DOHH2 (cell line): ENCODE data around the gene ITGA1.
"Not testable (repeated sequence)": the region's sequence is repeated elsewhere in the genome, so short reads cannot be mapped to it uniquely, and the experiment has no call there.

Experiments
- H3F3A ChIP-seq: fragments of 200-600 bp; sonication (generic), shearing (Covaris generic); 2 replicates; pipeline ENCODE4 v1.6.0; 2016; ENCODE audit warnings: antibody characterized with exemption, mild to moderate bottlenecking; ENCODE audit not compliant: control insufficient read depth, insufficient read depth
- H3K27ac ChIP-seq: fragments of 200-600 bp; sonication (generic); 2 replicates; pipeline ENCODE4 v1.5.1; 2014; ENCODE audit warnings: low read depth, mild to moderate bottlenecking, low read length, moderate library complexity
- H3K27me3 ChIP-seq: fragments of 200-600 bp; sonication (generic); 2 replicates; pipeline ENCODE4 v1.6.1; 2014; ENCODE audit warnings: mild to moderate bottlenecking, low read length, mixed read lengths; ENCODE audit not compliant: control insufficient read depth
- H3K36me3 ChIP-seq: fragments of 200-600 bp; sonication (generic); 2 replicates; pipeline ENCODE4 v1.6.1; 2014; ENCODE audit warnings: mild to moderate bottlenecking, low read length, moderate library complexity, mixed read lengths; ENCODE audit not compliant: control insufficient read depth
- H3K4me1 ChIP-seq: fragments of 200-600 bp; sonication (generic); 2 replicates; pipeline ENCODE4 v1.6.1; 2014; ENCODE audit warnings: mild to moderate bottlenecking, low read length, mixed read lengths; ENCODE audit not compliant: control insufficient read depth
- H3K4me2 ChIP-seq: fragments of 200-600 bp; sonication (generic); 2 replicates; pipeline ENCODE4 v1.6.0; 2014; ENCODE audit warnings: mild to moderate bottlenecking, low read length, moderate library complexity
- H3K4me3 ChIP-seq: fragments of 200-600 bp; sonication (generic); 2 replicates; pipeline ENCODE4 v1.5.1; 2014; ENCODE audit warnings: mild to moderate bottlenecking, low read length, mixed read lengths
- H3K79me2 ChIP-seq: fragments of 200-600 bp; sonication (generic); 2 replicates; pipeline ENCODE4 v1.6.1; 2014; ENCODE audit warnings: mild to moderate bottlenecking, low read length, mixed read lengths; ENCODE audit not compliant: control insufficient read depth
- H3K9me2 ChIP-seq: fragments of 200-600 bp; sonication (generic); replicated peaks from 2 replicates; pipeline ENCODE4 v1.6.1; 2014; ENCODE audit warnings: mild to moderate bottlenecking, low read length, mixed read lengths; ENCODE audit not compliant: control insufficient read depth
- H3K9me3 ChIP-seq: fragments of 200-600 bp; sonication (generic); 2 replicates; pipeline ENCODE4 v1.6.1; 2014; ENCODE audit warnings: antibody characterized with exemption, low read length, mixed read lengths; ENCODE audit not compliant: control insufficient read depth, insufficient read depth
- H4K20me1 ChIP-seq: fragments of 200-600 bp; sonication (generic); 2 replicates; pipeline ENCODE4 v1.6.0; 2014; ENCODE audit warnings: low read depth, mild to moderate bottlenecking, antibody characterized with exemption, low read length, moderate library complexity; ENCODE audit not compliant: control insufficient read depth, insufficient read depth
- CTCF ChIP-seq: fragments of 200-600 bp; sonication (generic); IDR thresholded peaks from one replicate; pipeline ENCODE4 v1.5.1; 2014; ENCODE audit warnings: antibody characterized with exemption, mild to moderate bottlenecking, low read depth, low read length; ENCODE audit not compliant: poor library complexity, severe bottlenecking
- EZH2phosphoT487 ChIP-seq: fragments of 200-600 bp; sonication (generic); IDR thresholded peaks from 2 replicates; pipeline ENCODE4 v1.6.1; 2017; ENCODE audit warnings: borderline replicate concordance, mild to moderate bottlenecking, antibody characterized with exemption, low read length, moderate library complexity, mixed read lengths

Gene ITGA1

GRCh38 chr5:52956915-52957747 lies 169.4 kb downstream of the ITGA1 start:
- Histone ChIP-seq H3K9me2 (no peaks in the 10 kb centered on the region), H3K36me3 (no peaks in the 10 kb centered on the region), H3K4me2 (no peak overlapping the region), H3K9me3 (no peaks in the 10 kb centered on the region), H3K27ac (no peak overlapping the region), H4K20me1 (no peaks in the 10 kb centered on the region), H3K4me3 (no peak overlapping the region), H3K79me2 (no peaks in the 10 kb centered on the region), H3F3A (no peaks in the 10 kb centered on the region), H3K4me1 (no peaks in the 10 kb centered on the region), H3K27me3 (no peaks in the 10 kb centered on the region)
- TF ChIP-seq CTCF = no peak
- TF ChIP-seq EZH2phosphoT487 = no peak

GRCh38 chr5:52961274-52961681 lies 173.6 kb downstream of the ITGA1 start:
- Histone ChIP-seq H3K9me2 (no peaks in the 10 kb centered on the region), H3K27me3 (no peaks in the 10 kb centered on the region), H3K4me2 (no peak overlapping the region), H3K4me3 (no peak overlapping the region), H3F3A (no peaks in the 10 kb centered on the region), H3K79me2 (no peaks in the 10 kb centered on the region), H3K4me1 (no peaks in the 10 kb centered on the region), H3K36me3 (no peaks in the 10 kb centered on the region), H3K9me3 (no peaks in the 10 kb centered on the region), H3K27ac (no peak overlapping the region), H4K20me1 (no peaks in the 10 kb centered on the region)
- no peak for TF ChIP-seq EZH2phosphoT487

GRCh38 chr5:52963636-52964035 lies 175.9 kb downstream of the ITGA1 start:
- Histone ChIP-seq H3K4me3 (no peak overlapping the region), H3K9me3 (no peaks in the 10 kb centered on the region), H4K20me1 (no peaks in the 10 kb centered on the region), H3F3A (no peaks in the 10 kb centered on the region), H3K27ac (no peak overlapping the region), H3K27me3 (no peaks in the 10 kb centered on the region), H3K4me2 (no peak overlapping the region), H3K36me3 (no peaks in the 10 kb centered on the region), H3K9me2 (no peaks in the 10 kb centered on the region), H3K79me2 (no peaks in the 10 kb centered on the region), H3K4me1 (no peaks in the 10 kb centered on the region)
- TF ChIP-seq EZH2phosphoT487 (no peak), CTCF (no peak)

GRCh38 chr5:52964138-52964537 lies 176.4 kb downstream of the ITGA1 start:
- Histone ChIP-seq H3K79me2 (no peaks in the 10 kb centered on the region), H3K9me3 (no peaks in the 10 kb centered on the region), H3K4me3 (no peak overlapping the region), H4K20me1 (no peaks in the 10 kb centered on the region), H3K9me2 (no peaks in the 10 kb centered on the region), H3K36me3 (no peaks in the 10 kb centered on the region), H3K27me3 (no peaks in the 10 kb centered on the region), H3K4me1 (no peaks in the 10 kb centered on the region), H3K27ac (no peak overlapping the region), H3K4me2 (no peak overlapping the region), H3F3A (no peaks in the 10 kb centered on the region)
- TF ChIP-seq EZH2phosphoT487 (no peak), CTCF (no peak)

GRCh38 chr5:52976157-52976556 lies 188.4 kb downstream of the ITGA1 start:
- H3K9me2 ChIP-seq, H3K4me2 ChIP-seq, H3K27me3 ChIP-seq, H3K27ac ChIP-seq, H3K79me2 ChIP-seq, H3K9me3 ChIP-seq, H3K4me3 ChIP-seq, H3K36me3 ChIP-seq, H4K20me1 ChIP-seq, H3K4me1 ChIP-seq, H3F3A ChIP-seq: not testable (repeated sequence)
